Measurements from ENCODE around the gene ATP4B. TPM values are rescaled to one million over a fixed set of nuclear protein-coding genes. Genes with fewer than 3 reads are reported as not detected.

Gene ATP4B
- total RNA-seq, 2 donors from 2014 or later = 0.34 TPM; not detected in 1

DNA sequence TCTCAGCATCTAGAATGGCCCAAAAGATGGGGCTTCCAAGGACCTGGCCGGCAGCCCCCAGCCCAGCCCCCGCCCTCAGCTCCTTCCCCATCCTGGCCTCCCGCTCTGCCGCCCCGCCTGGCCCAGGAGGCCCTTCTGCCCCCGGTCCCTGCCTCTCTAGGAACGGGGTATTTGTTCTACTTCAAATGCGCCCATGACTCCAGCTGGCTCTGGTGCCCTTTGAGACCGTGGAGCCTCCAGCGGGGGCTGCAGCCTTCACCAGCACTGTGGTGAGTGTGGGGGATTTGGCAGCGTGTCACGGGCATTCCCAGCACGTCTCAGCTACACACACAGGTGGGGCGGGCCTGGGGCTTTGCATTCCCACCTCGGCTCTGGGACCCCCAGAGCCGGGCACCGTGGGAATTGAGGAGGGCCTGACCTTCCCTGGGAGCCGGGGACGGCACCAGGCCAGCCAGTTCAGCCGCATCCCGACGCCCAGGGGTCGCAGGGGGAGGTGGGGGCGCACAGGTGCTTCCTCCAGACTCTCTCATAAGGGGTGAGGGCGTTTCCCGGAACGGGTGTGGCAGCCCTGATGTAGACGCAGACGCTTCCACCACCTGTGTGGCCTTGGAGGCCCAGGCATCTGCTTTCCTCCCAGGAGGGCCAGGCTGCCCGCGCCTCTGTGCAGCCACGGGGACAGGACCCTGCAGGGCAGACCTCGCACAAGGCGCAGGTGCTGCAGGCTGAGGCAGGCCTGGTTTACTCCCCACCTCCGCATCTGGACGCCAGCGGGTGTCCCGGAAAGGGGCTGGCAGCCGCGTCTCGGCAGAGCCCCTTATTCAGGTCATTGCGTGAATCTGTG lies 947 bp downstream of the ATP4B start:
- H3K36me3 ChIP-seq = no peaks in the 10 kb centered on the region
- WGBS = 58% methylated on average over 40 of the region's 42 CpGs
- DNase-seq (ENCODE audit: low spot score) = no peak
- intact Hi-C loops (cut with DNase I) = no loop called here
- H3K4me3 ChIP-seq = no peak overlapping the region
- no peak overlapping the region for H3K27ac ChIP-seq
- no peaks in the 10 kb centered on the region for H3K27me3 ChIP-seq (replicated peaks; ENCODE audit: insufficient read depth)
- no peaks in the 10 kb centered on the region for H3K4me1 ChIP-seq (replicated peaks)
- H3K9me3 ChIP-seq = no peaks in the 10 kb centered on the region
- TF ChIP-seq POLR2AphosphoS5 (IDR thresholded peaks at IDR 0.05) (no peak), POLR2A (IDR thresholded peaks at IDR 0.05) (no peak)
- TF ChIP-seq, protein P1, sequence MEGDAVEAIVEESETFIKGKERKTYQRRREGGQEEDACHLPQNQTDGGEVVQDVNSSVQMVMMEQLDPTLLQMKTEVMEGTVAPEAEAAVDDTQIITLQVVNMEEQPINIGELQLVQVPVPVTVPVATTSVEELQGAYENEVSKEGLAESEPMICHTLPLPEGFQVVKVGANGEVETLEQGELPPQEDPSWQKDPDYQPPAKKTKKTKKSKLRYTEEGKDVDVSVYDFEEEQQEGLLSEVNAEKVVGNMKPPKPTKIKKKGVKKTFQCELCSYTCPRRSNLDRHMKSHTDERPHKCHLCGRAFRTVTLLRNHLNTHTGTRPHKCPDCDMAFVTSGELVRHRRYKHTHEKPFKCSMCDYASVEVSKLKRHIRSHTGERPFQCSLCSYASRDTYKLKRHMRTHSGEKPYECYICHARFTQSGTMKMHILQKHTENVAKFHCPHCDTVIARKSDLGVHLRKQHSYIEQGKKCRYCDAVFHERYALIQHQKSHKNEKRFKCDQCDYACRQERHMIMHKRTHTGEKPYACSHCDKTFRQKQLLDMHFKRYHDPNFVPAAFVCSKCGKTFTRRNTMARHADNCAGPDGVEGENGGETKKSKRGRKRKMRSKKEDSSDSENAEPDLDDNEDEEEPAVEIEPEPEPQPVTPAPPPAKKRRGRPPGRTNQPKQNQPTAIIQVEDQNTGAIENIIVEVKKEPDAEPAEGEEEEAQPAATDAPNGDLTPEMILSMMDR (IDR thresholded peaks at IDR 0.05) = no peak

DNA sequence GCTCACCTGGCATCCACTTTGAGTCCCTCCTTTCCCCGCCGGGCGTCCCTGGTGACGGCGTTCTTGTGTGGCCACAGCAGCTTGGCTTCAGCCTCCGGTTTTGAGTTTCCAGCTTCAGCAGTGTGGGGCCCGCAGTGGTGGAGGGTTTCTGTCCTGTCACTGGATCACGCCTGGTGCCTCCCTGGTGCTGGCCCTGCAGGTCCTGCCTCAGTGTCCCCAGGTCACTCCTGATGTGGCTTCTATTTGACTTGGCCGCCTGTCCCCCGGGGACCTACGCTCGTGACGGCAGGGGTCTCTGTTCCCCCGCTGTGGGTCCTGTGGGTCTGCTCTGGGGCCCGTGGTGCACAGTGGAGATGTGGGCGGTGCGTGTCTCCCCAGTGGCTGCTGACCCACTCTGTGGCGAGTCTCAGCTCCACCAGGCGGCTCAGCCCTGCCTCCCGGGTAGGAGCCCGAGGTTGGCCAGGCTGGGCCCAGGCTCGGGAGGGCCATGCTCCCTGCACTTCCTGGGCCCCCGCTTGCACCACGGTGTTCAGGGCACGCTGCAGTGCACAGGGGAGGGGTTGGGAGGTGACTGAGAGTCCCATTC lies 1.9 kb downstream of the ATP4B start:
- H3K4me1 ChIP-seq (replicated peaks) = no peaks in the 10 kb centered on the region
- no peak for DNase-seq (ENCODE audit: low spot score)
- no peak overlapping the region for H3K27ac ChIP-seq
- WGBS = 94% methylated on average over 25 of the region's 25 CpGs
- H3K9me3 ChIP-seq = no peaks in the 10 kb centered on the region
- no peak for TF ChIP-seq POLR2A (IDR thresholded peaks at IDR 0.05)
- TF ChIP-seq POLR2AphosphoS5 (IDR thresholded peaks at IDR 0.05) = no peak
- TF ChIP-seq, protein P1 (IDR thresholded peaks at IDR 0.05) = no peak
- no peak overlapping the region for H3K4me3 ChIP-seq
- intact Hi-C loops (cut with DNase I) = no loop called here
- no peaks in the 10 kb centered on the region for H3K27me3 ChIP-seq (replicated peaks; ENCODE audit: insufficient read depth)
- no peaks in the 10 kb centered on the region for H3K36me3 ChIP-seq

DNA sequence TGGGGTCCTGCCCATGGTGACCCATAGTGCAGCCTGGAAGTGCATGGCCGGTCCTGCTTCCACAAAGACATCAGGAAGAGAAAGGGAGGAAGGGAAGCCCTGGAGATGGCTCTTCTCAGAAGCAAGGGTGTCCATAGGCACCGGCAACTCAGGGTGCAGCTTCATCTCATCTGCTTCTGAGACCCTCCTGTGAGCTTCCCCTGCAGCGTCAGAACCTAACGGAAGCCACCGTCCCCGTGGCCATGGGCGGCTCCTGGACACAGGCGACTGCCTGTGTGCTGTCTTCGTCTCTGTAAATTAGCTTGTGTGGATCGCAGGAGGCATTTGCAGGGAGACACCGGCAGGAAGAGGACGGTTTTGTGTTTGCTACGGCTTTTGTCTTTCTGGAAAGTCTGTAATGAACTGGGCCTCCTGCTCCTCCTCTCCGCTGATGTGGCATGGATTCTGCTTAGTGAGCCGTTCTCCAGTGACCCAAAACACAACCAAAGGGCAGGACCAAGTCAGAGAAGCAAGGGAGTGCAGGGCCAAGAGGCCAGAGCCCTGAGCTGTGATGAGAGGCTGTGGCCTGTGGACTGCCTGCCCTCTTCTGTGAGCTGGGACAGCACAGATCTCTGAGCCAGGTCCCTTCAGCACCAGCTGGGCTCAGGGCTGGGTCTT lies 2.5 kb downstream of the ATP4B start:
- DNase-seq (ENCODE audit: low spot score) = no peak
- 85% methylated on average over 15 of the region's 15 CpGs for WGBS
- H3K27ac ChIP-seq = no peak overlapping the region
- H3K4me1 ChIP-seq (replicated peaks) = no peaks in the 10 kb centered on the region
- no peaks in the 10 kb centered on the region for H3K27me3 ChIP-seq (replicated peaks; ENCODE audit: insufficient read depth)
- H3K4me3 ChIP-seq = no peak overlapping the region
- intact Hi-C loops (cut with DNase I) = no loop called here
- no peak for TF ChIP-seq POLR2A (IDR thresholded peaks at IDR 0.05)
- TF ChIP-seq, protein P1 (IDR thresholded peaks at IDR 0.05) = no peak
- no peak for TF ChIP-seq POLR2AphosphoS5 (IDR thresholded peaks at IDR 0.05)
- no peaks in the 10 kb centered on the region for H3K9me3 ChIP-seq
- H3K36me3 ChIP-seq = no peaks in the 10 kb centered on the region

DNA sequence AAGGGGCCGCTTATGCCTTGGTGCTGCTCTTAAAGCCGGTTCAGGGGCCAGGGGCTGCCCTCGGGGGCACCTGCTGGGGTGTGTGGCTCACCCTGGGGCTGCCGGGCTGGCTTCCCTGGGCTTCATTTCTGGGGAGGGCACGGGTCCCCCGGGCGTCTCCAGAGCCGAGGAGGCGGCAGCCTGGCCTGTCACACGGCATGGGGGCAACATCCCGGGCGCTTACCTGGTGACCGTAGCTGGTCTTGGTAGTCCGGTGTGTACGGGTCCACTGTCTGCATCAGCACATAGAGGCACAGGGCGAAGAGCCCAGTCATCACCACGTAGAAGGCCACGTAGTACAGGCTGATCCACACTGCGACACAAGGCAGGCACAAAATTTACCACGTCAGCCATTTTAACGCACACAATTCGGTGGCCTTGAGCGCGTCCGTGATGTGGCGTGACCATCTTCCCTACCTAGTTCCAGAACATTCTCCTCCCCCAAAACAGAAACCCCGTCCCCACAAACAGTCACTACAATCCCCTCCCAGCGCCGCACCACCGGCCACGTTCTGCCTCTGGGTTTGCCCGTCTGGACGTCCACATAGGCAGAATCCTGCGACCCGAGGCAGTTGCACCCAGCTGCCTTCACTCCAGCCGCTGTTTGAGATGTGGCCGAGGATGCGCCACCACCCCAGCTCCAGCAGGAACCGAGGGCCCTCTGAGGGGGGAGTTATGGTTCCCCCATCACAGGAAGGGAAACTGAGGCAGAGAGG lies 3.2 kb downstream of the ATP4B start:
- no peak for TF ChIP-seq POLR2AphosphoS5 (IDR thresholded peaks at IDR 0.05)
- TF ChIP-seq, protein P1 (IDR thresholded peaks at IDR 0.05) = no peak
- Histone ChIP-seq H3K4me1 (replicated peaks) (no peaks in the 10 kb centered on the region), H3K4me3 (no peak overlapping the region), H3K36me3 (no peaks in the 10 kb centered on the region), H3K27ac (no peak overlapping the region), H3K9me3 (no peaks in the 10 kb centered on the region), H3K27me3 (replicated peaks; ENCODE audit: insufficient read depth) (no peaks in the 10 kb centered on the region)
- intact Hi-C loops (cut with DNase I) = no loop called here
- WGBS = 95% methylated on average over 34 of the region's 39 CpGs
- DNase-seq (ENCODE audit: low spot score) = no peak

Measured in prostate gland (tissue), 2 donors.